Fibroblast of villous mesenchyme (primary cell): ENCODE measurements around the gene MISP3. TPM values are rescaled to one million over a fixed set of nuclear protein-coding genes. Genes with fewer than 3 reads are reported as not detected.
"Not testable (repeated sequence)": the region's sequence is repeated elsewhere in the genome, so short reads cannot be mapped to it uniquely, and the experiment has no call there.

Experiments
- DNase-seq: peaks from one replicate; pipeline ENCODE4 v3.0.0-alpha.2; 2010; ENCODE audit warnings: low read depth
- H3K4me3 ChIP-seq: 2 replicates; pipeline ENCODE4 v1.5.1; 2011; ENCODE audit warnings: low read depth, mild to moderate bottlenecking, low read length
- total RNA-seq: library from RNA; depleted of rRNA; stranded (reverse); fragments of >200 nt; gene quantifications from 2 replicates; pipeline ENCODE4 v1.2.3, GENCODE V29; 2012
- TF ChIP-seq, protein P1 (sequence below): IDR thresholded peaks from 2 replicates; pipeline ENCODE4 v1.5.1; 2012; ENCODE audit warnings: low read depth, mild to moderate bottlenecking, low read length; ENCODE audit not compliant: insufficient read depth

The MISP3 gene
- total RNA-seq, 1 donor: under 0.01 TPM

GRCh38 chr19:14031719-14032480, 40.7 kb upstream of the MISP3 start, which contains the start of gene IL27RA:
IL27RA (plus strand) TSS chr19:14031762; CDS start chr19:14031873, 111 bp downstream.
- peak within 1 kb of the TSS; percentile 73 for H3K4me3 ChIP-seq
- TF ChIP-seq, protein P1, sequence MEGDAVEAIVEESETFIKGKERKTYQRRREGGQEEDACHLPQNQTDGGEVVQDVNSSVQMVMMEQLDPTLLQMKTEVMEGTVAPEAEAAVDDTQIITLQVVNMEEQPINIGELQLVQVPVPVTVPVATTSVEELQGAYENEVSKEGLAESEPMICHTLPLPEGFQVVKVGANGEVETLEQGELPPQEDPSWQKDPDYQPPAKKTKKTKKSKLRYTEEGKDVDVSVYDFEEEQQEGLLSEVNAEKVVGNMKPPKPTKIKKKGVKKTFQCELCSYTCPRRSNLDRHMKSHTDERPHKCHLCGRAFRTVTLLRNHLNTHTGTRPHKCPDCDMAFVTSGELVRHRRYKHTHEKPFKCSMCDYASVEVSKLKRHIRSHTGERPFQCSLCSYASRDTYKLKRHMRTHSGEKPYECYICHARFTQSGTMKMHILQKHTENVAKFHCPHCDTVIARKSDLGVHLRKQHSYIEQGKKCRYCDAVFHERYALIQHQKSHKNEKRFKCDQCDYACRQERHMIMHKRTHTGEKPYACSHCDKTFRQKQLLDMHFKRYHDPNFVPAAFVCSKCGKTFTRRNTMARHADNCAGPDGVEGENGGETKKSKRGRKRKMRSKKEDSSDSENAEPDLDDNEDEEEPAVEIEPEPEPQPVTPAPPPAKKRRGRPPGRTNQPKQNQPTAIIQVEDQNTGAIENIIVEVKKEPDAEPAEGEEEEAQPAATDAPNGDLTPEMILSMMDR: peak; percentile 77
- peak; percentile 45 for DNase-seq

DNA sequence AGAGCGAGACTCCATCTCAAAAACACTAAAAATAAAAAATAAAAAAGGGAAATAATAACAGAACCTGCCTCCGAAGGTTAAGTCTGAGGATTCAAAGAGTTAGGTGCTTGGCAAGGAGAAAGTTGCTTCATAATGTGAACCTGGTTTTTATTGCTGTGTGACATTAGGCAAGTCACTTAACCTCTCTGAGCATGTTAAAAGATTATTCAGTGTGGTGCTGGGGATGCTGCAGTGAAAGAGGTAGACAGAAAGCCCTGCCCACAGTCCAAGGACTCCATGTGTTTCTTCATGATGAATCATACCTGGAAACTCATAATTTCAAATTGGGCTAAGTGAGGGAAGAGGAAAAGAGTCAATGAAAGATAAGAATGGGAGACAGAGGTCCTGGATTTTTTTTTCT, 38.6 kb upstream of the MISP3 start:
- H3K4me3 ChIP-seq: no peak overlapping the region
- no peak for DNase-seq
- TF ChIP-seq, protein P1: no peak

- TF ChIP-seq, protein P1: peak; percentile 9
- not testable (repeated sequence) for DNase-seq
These were observed 37.4 kb upstream of the MISP3 start for GRCh38 chr19:14035159-14035558.

GRCh38 chr19:14035706-14036105, 36.9 kb upstream of the MISP3 start:
- no peak overlapping the region for H3K4me3 ChIP-seq
- TF ChIP-seq, protein P1: no peak

More at GRCh38 chr19:14035159-14035558, 37.4 kb upstream of the MISP3 start:
- not testable (repeated sequence) for H3K4me3 ChIP-seq

DNA sequence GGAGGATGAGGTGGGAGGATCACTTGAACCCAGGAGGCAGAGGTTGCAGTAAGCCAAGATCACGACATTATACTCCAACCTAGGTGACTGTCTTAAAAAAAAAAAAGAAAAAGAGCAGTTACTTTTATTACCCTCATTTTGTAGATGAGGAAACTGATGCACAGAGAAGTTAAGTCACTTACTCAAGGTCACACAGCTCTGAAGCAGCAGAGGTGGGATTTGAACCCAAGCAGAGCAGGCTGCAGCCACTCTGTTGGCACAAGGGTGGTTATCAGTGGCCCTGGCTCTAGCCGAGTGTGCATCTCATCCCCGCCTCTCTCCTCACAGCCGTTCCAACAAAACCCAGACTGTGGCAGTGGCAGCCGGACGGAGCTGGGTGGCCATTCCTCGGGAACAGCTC, 33.4 kb upstream of the MISP3 start:
- no peak overlapping the region for H3K4me3 ChIP-seq
- TF ChIP-seq, protein P1: no peak
- DNase-seq: no peak

More at GRCh38 chr19:14035706-14036105, 36.9 kb upstream of the MISP3 start:
- no peak for DNase-seq

DNA sequence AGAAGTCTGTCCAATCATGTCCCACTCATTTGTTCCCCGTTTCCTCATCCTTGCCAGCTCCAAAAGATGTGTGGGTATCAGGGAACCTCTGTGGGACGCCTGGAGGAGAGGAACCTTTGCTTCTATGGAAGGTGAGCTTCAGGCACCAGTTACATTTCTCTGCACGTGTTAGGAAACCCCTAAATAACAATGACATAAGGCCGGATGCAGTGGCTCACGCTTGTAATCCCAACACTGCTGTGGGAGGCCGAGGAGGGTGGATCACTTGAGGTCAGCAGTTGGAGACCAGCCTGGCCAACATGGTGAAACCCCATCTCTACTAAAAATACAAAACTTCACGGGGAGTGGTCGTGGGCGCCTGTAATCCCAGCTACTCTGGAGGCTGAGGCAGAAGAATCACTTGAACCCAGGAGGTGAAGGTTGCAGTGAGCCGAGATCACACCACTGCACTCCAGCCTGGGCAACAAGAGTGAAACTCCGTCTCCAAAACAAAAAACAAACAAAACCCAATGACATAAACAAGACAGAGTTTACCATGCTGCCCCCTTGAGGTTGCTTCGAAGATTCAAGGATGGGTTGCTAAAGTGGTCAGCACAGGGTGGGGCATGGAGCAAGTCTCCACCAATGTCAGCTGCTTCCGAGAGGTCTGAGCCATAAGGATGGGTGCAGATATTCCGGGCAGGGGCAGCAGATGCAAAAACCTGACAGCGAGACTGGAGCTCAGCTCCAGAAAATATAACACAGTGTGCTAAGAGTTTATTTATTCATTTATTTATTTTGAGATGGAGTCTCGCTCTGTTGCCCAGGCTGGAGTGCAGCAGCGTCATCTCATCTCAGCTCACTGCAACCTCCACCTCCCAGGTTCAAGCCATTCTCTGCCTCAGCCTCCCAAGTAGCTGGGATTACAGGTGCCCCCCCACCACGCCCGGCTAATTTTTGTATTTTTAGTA, 29.7 kb upstream of the MISP3 start:
- TF ChIP-seq, protein P1: peak; percentile 59
- DNase-seq: peak; percentile 77
- H3K4me3 ChIP-seq: not testable (repeated sequence)

DNA sequence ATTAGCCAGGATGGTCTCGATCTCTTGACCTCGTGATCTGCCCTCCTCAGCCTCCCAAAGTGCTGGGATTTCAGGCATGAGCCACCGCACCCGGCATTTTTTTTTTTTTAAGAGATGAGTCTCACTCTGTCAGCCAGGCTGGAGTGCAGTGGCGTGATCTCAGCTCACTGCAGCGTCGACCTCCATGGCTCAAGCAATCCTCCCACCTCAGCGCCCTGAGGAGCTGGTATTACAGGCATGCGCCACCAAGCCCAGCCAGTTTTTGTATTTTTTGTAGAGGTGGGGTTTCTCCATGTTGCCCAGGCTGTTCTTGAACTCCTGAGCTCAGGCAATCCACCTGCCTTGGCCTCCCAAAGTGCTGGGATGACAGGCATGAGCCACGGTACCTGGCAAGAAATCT, 24.7 kb upstream of the MISP3 start:
- DNase-seq, H3K4me3 ChIP-seq: not testable (repeated sequence)
